Measurements from ENCODE around the gene TEKT1. TPM values are rescaled to one million over a fixed set of nuclear protein-coding genes. Genes with fewer than 3 reads are reported as not detected.

Gene TEKT1
- total and polyA plus RNA-seq, 9 of the 15 experiments (the other 6 are each of a cell fraction or from before 2014, with no cell fraction given) = 0.06 TPM; not detected in 8

GRCh38 chr17:6870841-6871240, 39.3 kb upstream of the TEKT1 start:
- no peak overlapping the region for H3K4me3 ChIP-seq
- ATAC-seq (no peak), FAIRE-seq (no peak), DNase-seq (ENCODE audit: extremely low read depth in 1 of 4, low spot score in 3 of 4) (no peak)
- in situ Hi-C loops (cut with MboI) (no loop called here), intact Hi-C loops (cut with micrococcal nuclease) (no loop called here)
- H3K79me2 ChIP-seq (ENCODE audit: control insufficient read depth, insufficient read depth, low read length) = no peaks in the 10 kb centered on the region
- H3K9me3 ChIP-seq (replicated peaks; ENCODE audit: control insufficient read depth, insufficient read depth, low read depth, low read length) = no peaks in the 10 kb centered on the region
- H3K4me1 ChIP-seq (replicated peaks in 1 of 2; ENCODE audit: control insufficient read depth in 2 of 2, insufficient read depth in 2 of 2, low read length in 2 of 2) = no peaks in the 10 kb centered on the region
- no peaks in the 10 kb centered on the region for H4K20me1 ChIP-seq (replicated peaks; ENCODE audit: control insufficient read depth, insufficient read depth, low read length)
- no peaks in the 10 kb centered on the region for H3K36me3 ChIP-seq (ENCODE audit: control insufficient read depth, insufficient read depth, low read length)
- 13% methylated on average over 1 of the region's 1 CpG for WGBS (ENCODE audit: insufficient coverage, low coverage, missing lambda C conversion rate)
- TF ChIP-seq HBP1 (CRISPR knock-in tag; IDR thresholded peaks at IDR 0.05) = no peak
- no peak for TF ChIP-seq TCF7L2 (IDR thresholded peaks at IDR 0.05; ENCODE audit: low read depth, low read length)
- TF ChIP-seq TAF1 (IDR thresholded peaks at IDR 0.05; ENCODE audit: control insufficient read depth, extremely low read depth, insufficient read depth, low read length, severe bottlenecking) = no peak
- TF ChIP-seq BRD4 (IDR thresholded peaks at IDR 0.05) = no peak
- TF ChIP-seq HNRNPUL1 (IDR thresholded peaks at IDR 0.05; ENCODE audit: low read length) = no peak
- no peak for TF ChIP-seq PHF21A (IDR thresholded peaks at IDR 0.05; ENCODE audit: borderline replicate concordance, low read depth)
- no peak for TF ChIP-seq ETV5 (CRISPR knock-in tag; IDR thresholded peaks at IDR 0.05; ENCODE audit: low read depth)
- TF ChIP-seq E2F8 (IDR thresholded peaks at IDR 0.05; ENCODE audit: low read depth, partially characterized antibody) = no peak
- no peak for TF ChIP-seq KDM2B (CRISPR knock-in tag; IDR thresholded peaks at IDR 0.05)
- TF ChIP-seq KDM5B (IDR thresholded peaks at IDR 0.05; ENCODE audit: insufficient replicate concordance, low read depth, low read length) = no peak
- TF ChIP-seq DMBX1 (CRISPR knock-in tag; IDR thresholded peaks at IDR 0.05; ENCODE audit: borderline replicate concordance) = no peak
- no peak for TF ChIP-seq CREBBP (IDR thresholded peaks at IDR 0.05; ENCODE audit: low read depth, low read length)
- TF ChIP-seq NR3C1 (CRISPR knock-in tag; IDR thresholded peaks at IDR 0.05) = no peak
- no peak for TF ChIP-seq THRA (IDR thresholded peaks at IDR 0.05)
- TF ChIP-seq ATF1 (CRISPR knock-in tag; IDR thresholded peaks at IDR 0.05) = no peak
- TF ChIP-seq ATF1 (tag; IDR thresholded peaks at IDR 0.05) = no peak
- TF ChIP-seq ZNF12 (CRISPR knock-in tag; IDR thresholded peaks at IDR 0.05) = no peak
- H3K27ac ChIP-seq (ENCODE audit: extremely low read depth, low read depth, low read length) = no peak overlapping the region
- CTCF ChIA-PET (ENCODE audit: low intra/inter-chr PET ratio) = no interaction called here
- H2AFZ ChIP-seq (ENCODE audit: low read depth, low read length) = no peak overlapping the region
- H3K9me1 ChIP-seq (ENCODE audit: control insufficient read depth, insufficient read depth, low read length) = no peaks in the 10 kb centered on the region
- POLR2A ChIA-PET = no interaction called here
- H3K9ac ChIP-seq (ENCODE audit: insufficient read depth in 1 of 2, low read depth in 2 of 2, low read length in 2 of 2) = no peak overlapping the region
- peaks cover 3 to 13% of the 10 kb centered on the region in 2 experiments; a peak in 4 of 5 replicates for H3K27me3 ChIP-seq (ENCODE audit: control insufficient read depth in 2 of 2, insufficient read depth in 2 of 2, low read length in 2 of 2)
- no peak overlapping the region for H3K4me2 ChIP-seq (ENCODE audit: insufficient read depth, low read length)
- no TSS peak for BruUV-seq (replicated peaks)
